Melanocyte of skin (primary cell): Measurements from ENCODE around the gene USP17L26. TPM values are rescaled to one million over a fixed set of nuclear protein-coding genes. Genes with fewer than 3 reads are reported as not detected.

Experiments
- total RNA-seq, 2 donors: library from RNA; depleted of rRNA; stranded (reverse); fragments of >200 nt; gene quantifications; 2 replicates each; pipeline ENCODE4 v1.2.3, GENCODE V29; 2012

The USP17L26 gene
- total RNA-seq, result not detected

GRCh38 chr4:9334358-9334757 lies at the start of gene USP17L26:
Gene USP17L26, plus strand, starts transcription at chr4:9334658. Its CDS starts 0 bp downstream, at chr4:9334658.

GRCh38 chr4:9324865-9325264 lies 9.6 kb upstream of the USP17L26 start, which contains the start of gene USP17L24:
Gene USP17L24, plus strand, starts transcription at chr4:9325165. Its CDS starts 0 bp downstream, at chr4:9325165.

GRCh38 chr4:9329611-9330010 lies 4.8 kb upstream of the USP17L26 start, which contains the start of gene USP17L25:
Gene USP17L25, plus strand, starts transcription at chr4:9329911. Its CDS starts 0 bp downstream, at chr4:9329911.

GRCh38 chr4:9339103-9339502 lies 4.6 kb downstream of the USP17L26 start, which contains the start of gene USP17L5:
Gene USP17L5, plus strand, starts transcription at chr4:9339403. Its CDS starts 0 bp downstream, at chr4:9339403.

GRCh38 chr4:9343848-9344247 lies 9.4 kb downstream of the USP17L26 start, which contains the start of gene USP17L27:
Gene USP17L27, plus strand, starts transcription at chr4:9344148. Its CDS starts 0 bp downstream, at chr4:9344148.

GRCh38 chr4:9348593-9348992 lies 14.1 kb downstream of the USP17L26 start, which contains the start of gene USP17L28:
Gene USP17L28, plus strand, starts transcription at chr4:9348893. Its CDS starts 0 bp downstream, at chr4:9348893.

GRCh38 chr4:9353338-9353737 lies 18.9 kb downstream of the USP17L26 start, which contains the start of gene USP17L29:
Gene USP17L29, plus strand, starts transcription at chr4:9353638. Its CDS starts 0 bp downstream, at chr4:9353638.

GRCh38 chr4:9362829-9363228 lies 28.4 kb downstream of the USP17L26 start, which contains the start of gene USP17L30:
Gene USP17L30, plus strand, starts transcription at chr4:9363129. Its CDS starts 0 bp downstream, at chr4:9363129.

Other genes with a start within 250 kb of the USP17L26 start
- gene FAM90A26, start 164.2 kb upstream of the USP17L26 start, total RNA-seq, result not detected
- gene USP17L10, start 124.0 kb upstream of the USP17L26 start, total RNA-seq, result not detected
- not detected for gene USP17L11, start 119.3 kb upstream of the USP17L26 start, total RNA-seq
- gene USP17L12, start 114.5 kb upstream of the USP17L26 start, total RNA-seq, result not detected
- gene USP17L13, start 109.8 kb upstream of the USP17L26 start, total RNA-seq, result not detected
- gene USP17L15, start 100.3 kb upstream of the USP17L26 start, total RNA-seq, result not detected
- not detected for gene USP17L17, start 90.8 kb upstream of the USP17L26 start, total RNA-seq
- gene USP17L18, start 86.0 kb upstream of the USP17L26 start, total RNA-seq, result not detected
- gene USP17L19, start 81.3 kb upstream of the USP17L26 start, total RNA-seq, result not detected
- gene USP17L20, start 76.5 kb upstream of the USP17L26 start, total RNA-seq, result not detected
- gene USP17L21, start 71.8 kb upstream of the USP17L26 start, total RNA-seq, result not detected
- not detected for gene USP17L22, start 67.0 kb upstream of the USP17L26 start, total RNA-seq
- gene USP17L24, start 9.5 kb upstream of the USP17L26 start, total RNA-seq, result not detected
- gene USP17L25, start 4.7 kb upstream of the USP17L26 start, total RNA-seq, result not detected
- not detected for gene USP17L5, start 4.7 kb downstream of the USP17L26 start, total RNA-seq
- not detected for gene USP17L27, start 9.5 kb downstream of the USP17L26 start, total RNA-seq
- not detected for gene USP17L28, start 14.2 kb downstream of the USP17L26 start, total RNA-seq
- gene USP17L29, start 19.0 kb downstream of the USP17L26 start, total RNA-seq, result not detected
- gene USP17L30, start 28.5 kb downstream of the USP17L26 start, total RNA-seq, result not detected
- gene DEFB131A, start 109.8 kb downstream of the USP17L26 start, total RNA-seq, result not detected